GM18526 (cell line): ENCODE results near the gene RPS2.

ENCODE experiments used
- POLR2A ChIP-seq: IDR thresholded peaks from 3 replicates; pipeline ENCODE4 v1.6.1; 2011; ENCODE audit not compliant: insufficient read length; ENCODE audit errors: extremely low read depth

RPS2 gene

DNA sequence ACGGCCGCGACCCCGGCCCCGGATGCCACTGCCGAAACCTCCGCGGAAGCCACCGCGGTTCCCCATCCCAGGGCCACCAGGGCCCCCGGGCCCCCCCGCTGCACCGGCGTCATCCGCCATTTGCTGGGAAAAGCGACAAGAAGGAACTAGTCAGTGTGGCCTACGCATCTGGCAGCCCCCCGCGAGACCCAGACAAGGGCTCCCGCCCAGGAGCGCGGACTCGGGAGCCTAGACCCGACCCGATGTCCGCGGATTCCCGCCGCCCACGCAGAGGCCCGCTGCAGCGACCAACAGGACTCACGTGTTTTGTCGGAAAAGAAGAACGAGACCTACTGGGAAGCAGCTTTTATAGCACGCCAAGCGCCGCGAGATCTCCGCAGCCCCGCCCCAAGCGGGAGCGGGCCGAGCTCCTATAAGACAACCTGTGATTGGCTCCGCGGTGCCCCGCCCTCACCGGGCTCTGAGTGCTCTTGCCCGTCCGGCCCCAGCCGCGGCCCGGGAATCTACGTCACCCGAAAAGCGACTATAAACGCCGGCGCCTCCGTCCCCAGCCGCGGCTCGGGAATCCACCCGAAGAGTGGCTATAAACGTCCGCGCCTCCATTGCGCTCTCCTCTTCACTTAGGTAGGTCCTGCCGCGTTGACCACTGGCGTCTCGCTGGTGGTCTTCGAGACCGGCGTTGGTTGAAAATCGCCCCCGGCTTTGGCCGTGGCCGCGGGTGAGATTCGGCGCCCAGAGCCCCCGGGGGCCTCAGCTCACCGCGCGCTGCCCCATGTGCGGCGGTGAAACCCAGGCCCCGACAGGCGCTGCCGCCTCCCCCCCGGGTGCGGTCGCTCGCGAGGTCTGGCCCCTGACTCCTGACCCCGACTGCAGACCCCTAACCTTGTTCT, at the start of gene RPS2:
Gene RPS2 (minus strand): TSS at position 321 of the 890 bp plus-strand sequence. CDS start 201 bp downstream, at position 120.
- peak; percentile 100 for TF ChIP-seq POLR2A

DNA sequence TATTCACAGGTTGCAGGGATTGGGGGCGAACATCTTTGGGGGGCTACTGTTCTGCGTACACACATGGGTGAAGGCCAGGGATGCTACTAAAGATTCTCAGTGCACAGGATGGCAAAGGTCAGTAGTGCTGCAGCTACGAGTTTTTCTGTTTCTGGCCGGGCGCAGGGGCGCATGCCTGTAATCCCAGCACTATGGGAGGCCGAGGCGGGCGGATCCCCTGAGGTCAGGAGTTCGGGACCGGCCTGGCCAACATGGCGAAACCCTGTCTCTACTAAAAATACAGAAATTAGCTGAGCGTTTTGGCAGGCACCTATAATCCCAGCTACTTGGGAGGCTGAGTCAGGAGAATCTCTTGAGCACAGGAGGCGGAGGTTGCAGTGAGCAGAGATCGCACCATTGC, 48.9 kb upstream of the RPS2 start:
- TF ChIP-seq POLR2A = no peak

DNA sequence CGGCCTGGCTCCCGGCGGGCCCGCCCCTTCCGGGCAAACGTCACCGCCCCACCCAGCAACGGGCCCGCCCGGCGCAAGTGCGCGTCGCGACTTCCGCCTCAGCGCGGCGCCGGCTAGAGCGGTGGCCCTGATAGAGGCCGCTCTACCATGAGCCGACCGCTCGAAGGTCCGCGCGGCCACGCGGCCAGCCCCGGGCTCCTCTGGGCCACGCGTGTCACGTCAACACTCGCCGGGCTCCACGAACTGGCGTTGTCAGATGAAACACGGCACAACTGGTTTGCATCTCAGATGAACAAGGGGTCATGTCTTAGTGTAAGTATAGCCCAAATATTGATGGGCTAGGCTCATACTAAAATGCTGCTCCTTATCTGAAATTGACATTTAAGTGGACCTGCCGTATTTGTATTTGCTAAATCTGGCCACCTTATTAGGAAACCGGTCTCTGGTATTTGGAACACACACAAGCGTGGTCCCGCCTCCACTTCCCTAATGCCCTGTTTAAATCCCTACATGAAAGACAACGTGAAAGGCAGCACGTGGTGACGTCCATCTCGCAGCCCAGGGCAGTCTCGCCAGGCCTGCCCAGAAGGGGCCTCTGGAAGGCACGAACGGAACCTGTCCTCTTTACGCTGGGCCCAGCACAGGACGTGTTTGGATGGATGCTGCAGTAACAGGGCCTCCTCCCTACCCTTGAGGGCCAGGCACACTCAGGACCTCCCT, 45.3 kb upstream of the RPS2 start, which contains the start of gene ZNF598:
Gene ZNF598 (minus strand): TSS at position 31 of the 720 bp plus-strand sequence.
- peak; percentile 91 for TF ChIP-seq POLR2A

DNA sequence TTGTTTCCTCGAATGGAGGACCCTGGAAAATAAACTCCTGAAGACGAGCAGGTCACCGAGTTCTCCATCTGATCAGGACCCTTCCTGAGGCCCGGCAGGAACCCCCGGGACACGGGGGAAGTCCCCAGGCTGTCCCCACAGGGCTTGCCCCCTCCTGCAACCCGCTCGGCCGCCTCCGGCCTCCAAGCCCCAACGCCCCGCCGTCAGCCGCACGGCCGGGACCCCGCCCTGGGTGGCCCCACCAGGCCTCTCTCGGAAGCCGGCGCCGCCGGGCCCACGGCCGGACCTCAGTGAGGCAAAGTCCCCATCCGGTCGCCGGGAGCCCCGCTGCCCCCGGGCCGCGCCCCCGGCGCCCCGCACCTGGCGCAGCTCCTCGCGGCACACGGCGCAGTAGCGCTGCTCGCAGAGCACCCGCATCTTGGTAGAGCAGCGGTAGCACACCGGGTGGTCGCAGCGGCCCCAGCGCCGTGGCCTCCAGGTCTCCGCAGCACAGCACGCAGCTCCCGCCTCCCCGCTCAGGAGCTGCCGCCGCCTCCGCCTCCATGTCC, 44.6 kb upstream of the RPS2 start:
- no peak for TF ChIP-seq POLR2A

DNA sequence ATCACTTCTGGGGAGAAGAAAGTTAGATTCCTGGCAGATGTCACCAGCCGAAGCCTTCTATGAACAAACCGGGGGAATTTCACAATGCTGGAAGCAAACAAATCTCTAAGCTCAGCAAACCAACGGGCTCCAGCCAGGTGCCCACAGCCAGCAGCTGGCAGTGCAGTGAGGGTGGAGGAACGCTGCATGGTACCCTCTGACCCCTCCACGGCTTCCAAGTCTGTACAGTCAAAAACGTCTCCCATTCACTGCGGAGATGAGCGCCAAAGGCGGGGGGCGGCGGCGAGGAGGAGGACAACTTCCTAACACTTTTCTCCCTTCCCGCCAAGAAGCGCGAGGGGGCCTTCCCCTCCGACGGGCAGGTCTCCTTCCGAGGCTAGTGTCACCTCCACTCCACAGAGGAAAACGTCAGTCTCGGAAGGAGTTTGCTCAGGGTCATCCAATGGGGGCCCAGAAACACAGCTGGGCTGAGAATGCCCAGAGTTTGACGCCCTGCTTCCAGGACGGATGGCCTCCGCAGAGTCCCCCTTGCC, 44.1 kb upstream of the RPS2 start:
- no peak for TF ChIP-seq POLR2A

DNA sequence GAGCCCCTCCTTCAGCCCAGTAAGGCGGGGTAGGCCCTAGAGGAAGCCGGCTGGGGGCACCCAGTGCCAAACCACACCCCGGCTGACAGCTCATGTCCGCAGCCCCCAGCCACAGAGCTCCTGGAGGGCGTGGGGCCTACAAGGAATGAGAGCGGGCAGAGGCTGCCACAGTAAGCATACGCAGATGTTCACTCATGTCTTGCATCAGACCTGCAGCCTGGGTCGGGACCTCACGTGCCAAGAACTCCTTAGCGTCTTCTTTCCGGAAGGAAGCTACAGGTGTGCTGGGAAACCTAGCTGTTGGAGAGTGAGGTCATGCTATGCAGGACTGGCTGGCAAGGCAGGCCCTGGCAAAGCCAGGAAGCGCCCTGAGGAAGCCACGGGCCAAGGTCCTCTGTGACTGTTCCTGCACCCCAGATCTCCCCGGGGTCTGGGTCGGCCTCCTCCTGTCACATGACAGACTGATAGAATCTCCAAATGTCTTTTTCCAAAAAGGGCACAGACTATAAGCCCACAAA, 43.4 kb upstream of the RPS2 start:
- no peak for TF ChIP-seq POLR2A

DNA sequence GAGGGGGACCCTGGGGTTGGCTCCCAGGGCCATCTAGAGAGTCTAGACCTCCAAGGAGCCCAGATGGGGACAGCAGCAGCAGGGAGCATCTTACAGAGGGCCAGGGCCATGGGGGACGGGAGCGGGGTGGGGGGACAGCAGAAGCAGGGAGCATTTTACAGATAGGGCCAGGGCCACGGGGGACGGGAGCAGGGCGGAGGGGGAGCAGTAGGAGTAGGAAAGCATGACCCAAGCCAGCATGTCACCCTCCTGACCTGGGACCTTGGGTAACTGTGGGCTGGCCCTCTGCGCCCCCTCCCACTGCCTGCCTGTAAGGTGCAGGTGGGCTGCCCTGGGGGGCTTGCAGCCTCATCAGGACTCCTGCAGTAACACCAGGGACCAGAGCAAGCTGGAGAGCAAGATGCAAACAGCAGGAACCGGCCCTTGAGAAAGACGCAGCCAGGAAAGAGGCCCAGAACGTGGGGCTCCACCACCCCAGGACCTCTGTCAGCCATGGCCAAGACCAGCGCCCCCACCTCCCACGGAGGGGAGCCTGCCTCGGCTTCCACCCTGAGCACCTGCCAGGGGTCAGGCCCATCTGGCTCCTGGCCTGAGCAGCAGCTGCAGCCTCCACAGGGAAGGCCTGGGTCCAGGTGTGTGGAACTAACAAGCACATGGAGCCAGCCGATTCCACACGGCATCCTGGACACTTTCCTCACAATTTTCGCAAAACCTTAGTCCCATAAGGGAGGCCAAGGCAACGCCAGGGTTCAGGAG, 42.6 kb upstream of the RPS2 start:
- no peak for TF ChIP-seq POLR2A

DNA sequence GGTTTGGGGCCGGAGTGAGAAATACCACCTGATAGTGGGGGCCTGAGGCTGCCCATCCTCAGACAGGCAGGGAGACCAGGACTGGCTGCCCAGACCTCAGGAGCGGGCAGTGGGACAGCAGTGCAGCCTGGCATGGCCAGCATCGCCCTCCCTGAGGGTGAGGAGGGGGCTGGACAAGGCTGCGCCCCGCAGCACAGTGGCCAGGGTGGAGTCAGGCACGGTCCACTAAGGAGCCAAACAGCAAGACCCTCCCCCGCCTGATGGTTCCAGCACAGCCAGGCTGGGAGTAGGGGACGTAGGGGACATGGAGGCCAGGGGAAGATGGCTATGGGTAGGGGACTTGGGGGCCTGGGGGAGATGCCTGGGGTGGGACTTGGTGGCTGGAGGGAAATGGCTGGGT, 41.7 kb upstream of the RPS2 start:
- no peak for TF ChIP-seq POLR2A

DNA sequence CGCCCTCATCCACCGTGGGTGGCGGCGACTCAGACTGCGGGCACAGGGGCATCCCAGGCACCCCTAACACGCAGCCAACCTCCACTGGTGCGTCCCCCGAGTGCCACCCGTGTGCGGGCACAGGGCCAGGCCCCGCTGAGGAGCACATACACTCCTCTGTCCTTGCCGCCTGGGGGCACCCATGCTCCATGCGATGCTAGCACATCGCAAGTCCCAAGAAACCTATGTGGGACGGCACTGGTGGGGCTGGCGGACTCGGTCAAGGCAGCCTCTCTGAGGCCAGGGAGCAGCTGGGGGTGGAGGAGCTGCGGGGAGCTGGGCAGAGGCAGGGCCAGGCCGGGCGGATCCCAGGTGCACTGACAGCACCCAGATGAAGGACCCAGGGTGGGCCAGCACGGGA, 41.0 kb upstream of the RPS2 start:
- no peak for TF ChIP-seq POLR2A

DNA sequence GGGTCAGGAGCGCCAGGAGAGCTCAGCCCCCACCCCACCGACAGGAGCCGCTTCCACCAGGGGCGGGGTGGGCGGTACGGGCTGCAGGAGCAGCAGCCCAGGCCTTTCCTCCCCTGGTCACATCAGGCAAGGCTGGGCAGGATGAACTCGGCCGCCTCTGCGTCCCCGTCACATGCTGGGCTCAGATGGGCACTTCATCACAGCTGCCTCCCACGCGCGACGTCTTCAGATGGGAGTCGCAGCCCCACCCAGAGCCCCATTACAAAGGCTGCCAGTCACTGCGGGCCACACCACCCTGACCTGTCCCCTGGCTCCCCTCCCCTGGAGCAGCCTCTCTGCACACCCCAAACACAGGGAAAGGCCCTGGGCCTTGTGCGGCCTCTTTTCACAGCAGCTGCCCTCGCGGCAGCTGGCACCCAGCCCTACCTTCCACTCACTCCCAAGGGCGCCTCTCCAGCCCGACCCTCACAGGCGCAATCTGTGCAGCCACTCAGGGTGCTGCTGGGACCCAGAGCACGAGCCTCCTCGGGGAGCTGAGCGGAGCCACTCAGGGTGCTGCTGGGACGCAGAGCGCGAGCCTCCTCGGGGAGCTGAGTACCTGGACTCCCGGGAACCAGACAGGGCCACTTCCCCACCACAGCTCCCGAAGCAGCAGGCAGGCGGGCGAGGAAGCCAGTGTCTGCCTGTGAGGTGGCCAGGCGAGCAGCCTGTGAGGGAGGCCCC, 40.3 kb upstream of the RPS2 start:
- TF ChIP-seq POLR2A = no peak

DNA sequence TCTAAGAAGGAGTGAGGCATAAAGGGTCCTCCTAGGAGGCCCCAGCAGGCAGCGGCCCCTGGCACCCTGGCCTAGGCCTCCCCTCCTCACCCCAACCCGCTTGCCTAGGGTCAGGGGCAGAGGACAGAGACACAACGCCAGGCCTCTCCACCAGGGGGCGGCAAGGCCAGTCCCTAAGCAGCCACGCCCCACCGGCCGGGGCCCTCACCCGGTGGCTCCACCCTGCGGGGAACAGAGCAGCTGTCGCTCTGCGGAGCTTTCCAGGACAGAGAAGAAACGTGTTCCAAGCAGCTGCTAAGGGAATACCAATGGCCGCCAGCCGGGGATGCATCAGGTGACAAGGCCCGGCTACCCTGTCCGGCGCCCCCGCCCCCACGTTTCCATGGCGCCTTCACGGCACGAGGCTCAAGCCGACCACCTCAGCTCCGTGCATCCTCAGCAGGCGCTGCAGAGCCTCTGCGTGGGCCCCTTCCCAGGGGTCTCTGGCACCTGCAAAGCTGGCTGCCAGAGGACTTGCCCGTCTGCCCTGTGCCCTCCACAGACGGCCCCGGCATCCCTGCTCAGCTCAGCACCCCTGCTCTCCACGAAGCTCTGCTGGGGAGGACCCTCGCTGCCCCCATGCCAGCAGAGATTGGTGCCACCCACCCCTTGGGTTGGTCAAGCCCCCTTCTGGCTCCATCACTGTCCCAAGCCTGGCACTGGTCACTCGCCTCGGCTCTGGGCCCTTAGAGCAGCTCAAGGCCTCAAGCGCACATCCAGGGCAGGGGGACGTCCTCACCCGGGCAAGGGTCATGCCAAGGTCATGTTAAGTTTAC, 39.4 kb upstream of the RPS2 start:
- no peak for TF ChIP-seq POLR2A

DNA sequence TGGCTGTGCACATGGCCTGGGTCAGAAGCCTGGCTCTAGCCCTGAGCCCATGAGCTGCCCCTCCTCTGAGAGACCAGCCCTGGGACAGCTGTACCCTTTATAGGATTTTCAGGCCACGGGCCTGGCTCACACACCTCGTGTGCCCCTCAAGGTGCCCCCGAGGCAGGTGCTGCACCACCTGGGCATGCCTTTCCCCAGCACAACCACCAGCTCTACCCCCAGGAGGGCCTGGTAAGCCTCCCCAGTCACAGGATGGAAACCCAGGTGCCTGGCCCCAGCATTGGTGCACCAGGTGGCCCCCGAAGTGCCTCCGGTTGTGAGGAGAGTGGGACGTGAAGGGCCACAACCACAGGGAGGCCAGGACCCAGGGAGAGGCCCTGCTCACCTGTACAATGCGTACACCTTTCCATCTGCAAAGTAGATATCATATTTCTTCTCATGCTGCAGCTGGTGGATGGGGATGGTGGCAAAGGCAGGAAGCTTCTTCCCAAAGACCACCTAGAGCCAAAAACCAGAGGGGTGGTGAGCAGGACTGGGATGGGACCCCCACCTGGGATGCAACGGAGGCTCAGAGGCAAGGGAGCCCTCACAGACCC, 38.7 kb upstream of the RPS2 start:
- no peak for TF ChIP-seq POLR2A
